Natural killer cell (primary cell): ENCODE data around the gene ADAM15. TPM values are rescaled to one million over a fixed set of nuclear protein-coding genes. Genes with fewer than 3 reads are reported as not detected.

Source experiments
- ATAC-seq, 3 donors: fragments of 150-1000 bp in 2 of 3; fragments of 200-7000 bp in 1 of 3; cut with Tn5 transposase; 1 replicate in 1 of 3; 2 replicates in 2 of 3; pipeline ENCODE4 v1.10.0; 2021; ENCODE audit warnings: mild to moderate bottlenecking in 2 of 3, moderate library complexity in 2 of 3
- DNase-seq, 2 donors: peaks; one replicate each; pipeline versions ENCODE4 v3.0.0 to v3.0.0-alpha.2; 2013 to 2021; ENCODE audit warnings: mixed read lengths in 1 of 2
- H3K27ac ChIP-seq: one replicate; pipeline ENCODE4 v1.5.1; 2013; ENCODE audit warnings: mild to moderate bottlenecking, low read length
- H3K27me3 ChIP-seq: one replicate; pipeline ENCODE4 v1.6.1; 2013; ENCODE audit warnings: low read length; ENCODE audit not compliant: control insufficient read depth, insufficient read depth
- H3K36me3 ChIP-seq: one replicate; pipeline ENCODE4 v1.6.1; 2013; ENCODE audit warnings: low read length; ENCODE audit not compliant: control insufficient read depth, insufficient read depth
- H3K4me1 ChIP-seq: one replicate; pipeline ENCODE4 v1.6.1; 2013; ENCODE audit warnings: low read length; ENCODE audit not compliant: control insufficient read depth, insufficient read depth
- H3K4me3 ChIP-seq: one replicate; pipeline ENCODE4 v1.5.1; 2013; ENCODE audit warnings: low read length
- H3K9me3 ChIP-seq: one replicate; pipeline ENCODE4 v1.6.1; 2013; ENCODE audit warnings: low read length; ENCODE audit not compliant: control insufficient read depth, insufficient read depth
- H3K27ac Mint-ChIP-seq, 2 donors: one replicate each; pipeline ENCODE4 v1.8.0; 2022; ENCODE audit warnings: mild to moderate bottlenecking in 2 of 2, mixed read lengths in 2 of 2, moderate library complexity in 1 of 2
- H3K27me3 Mint-ChIP-seq, 2 donors: one replicate each; pipeline ENCODE4 v1.8.0; 2022; ENCODE audit warnings: low read depth in 2 of 2, mixed read lengths in 2 of 2
- H3K36me3 Mint-ChIP-seq: one replicate; pipeline ENCODE4 v1.8.0; 2022; ENCODE audit warnings: mixed read lengths
- H3K4me1 Mint-ChIP-seq, 2 donors: one replicate each; pipeline ENCODE4 v1.8.0; 2022; ENCODE audit warnings: mixed read lengths in 2 of 2
- H3K4me3 Mint-ChIP-seq: one replicate; pipeline ENCODE4 v1.8.0; 2022; ENCODE audit warnings: mild to moderate bottlenecking, moderate library complexity, mixed read lengths
- H3K9me3 Mint-ChIP-seq, 2 donors: one replicate each; pipeline ENCODE4 v1.8.0; 2022; ENCODE audit warnings: mixed read lengths in 2 of 2
- CTCF ChIP-seq: fragments of 200-600 bp; IDR thresholded peaks from one replicate; pipeline ENCODE4 v1.8.0; 2022; ENCODE audit warnings: antibody characterized with exemption
- WGBS: methylation state at CpG from one replicate; pipeline ENCODE4 v1.1.7; 2013; ENCODE audit warnings: missing lambda C conversion rate; ENCODE audit not compliant: insufficient coverage; 5-methylcytosine and 5-hydroxymethylcytosine counted together
- intact Hi-C: fragments of 100-400 bp; cut with micrococcal nuclease; formaldehyde crosslinking; loops from one replicate; pipeline ENCODE4 v1.14.2; 2022
- total RNA-seq, 4 donors: library from RNA; stranded (reverse); fragments of 120-200 nt in 1 of 4; gene quantifications; one replicate each; pipeline versions ENCODE4 v1.2.3 to v1.2.4, GENCODE V29; 2013 to 2022

Gene ADAM15
- total RNA-seq, 3 donors from 2014 or later (not counting 1 experiment from before 2014, with no cell fraction given): 54.6 to 83.2 (median 64.7) TPM

GRCh38 chr1:155076371-155076770 lies 25.3 kb downstream of the ADAM15 start:
- Mint-ChIP-seq H3K27ac (no peak overlapping the region), H3K27me3 (peaks cover 12 to 17% of the 10 kb centered on the region in 2 donors), H3K4me1 (peaks cover 17 to 27% of the 10 kb centered on the region in 2 donors), H3K4me3 (no peak overlapping the region), H3K9me3 (no peaks in the 10 kb centered on the region), H3K36me3 (no peaks in the 10 kb centered on the region)
- Histone ChIP-seq H3K9me3 (no peaks in the 10 kb centered on the region), H3K36me3 (no peaks in the 10 kb centered on the region), H3K27me3 (peaks cover 23% of the 10 kb centered on the region), H3K4me3 (no peak overlapping the region), H3K4me1 (peaks cover 41% of the 10 kb centered on the region), H3K27ac (no peak overlapping the region)
- intact Hi-C loops: no loop called here
- no peak for TF ChIP-seq CTCF
- 83% methylated on average over 1 of the region's 1 CpG for WGBS
- DNase-seq (no peak), ATAC-seq (no peak)

GRCh38 chr1:155077346-155077745 lies 26.2 kb downstream of the ADAM15 start:
- no peaks in the 10 kb centered on the region for H3K36me3 ChIP-seq
- H3K27ac ChIP-seq: no peak overlapping the region
- TF ChIP-seq CTCF: no peak
- no peaks in the 10 kb centered on the region for H3K9me3 ChIP-seq
- H3K27ac Mint-ChIP-seq: no peak overlapping the region
- H3K36me3 Mint-ChIP-seq: no peaks in the 10 kb centered on the region
- H3K4me1 Mint-ChIP-seq: peaks cover 21 to 31% of the 10 kb centered on the region in 2 donors
- no peak overlapping the region for H3K4me3 ChIP-seq
- H3K9me3 Mint-ChIP-seq: no peaks in the 10 kb centered on the region
- H3K27me3 ChIP-seq: peaks cover 31% of the 10 kb centered on the region
- ATAC-seq: no peak
- WGBS: 92% methylated on average over 3 of the region's 3 CpGs
- H3K4me1 ChIP-seq: peaks cover 44% of the 10 kb centered on the region
- DNase-seq: no peak
- peaks cover 18 to 24% of the 10 kb centered on the region in 2 donors for H3K27me3 Mint-ChIP-seq
- peak overlapping the region; percentile 29 for H3K4me3 Mint-ChIP-seq
- intact Hi-C loops: no loop called here

- H3K36me3 Mint-ChIP-seq: no peaks in the 10 kb centered on the region
- H3K4me3 Mint-ChIP-seq: peak overlapping the region; percentile 29
- H3K9me3 Mint-ChIP-seq: no peaks in the 10 kb centered on the region
- no peaks in the 10 kb centered on the region for H3K36me3 ChIP-seq
- H3K27me3 Mint-ChIP-seq: peaks cover 18 to 28% of the 10 kb centered on the region in 2 donors
- H3K9me3 ChIP-seq: no peaks in the 10 kb centered on the region
- H3K27ac Mint-ChIP-seq: no peak overlapping the region
- H3K27ac ChIP-seq: no peak overlapping the region
- ATAC-seq (no peak), DNase-seq (no peak)
- intact Hi-C loops: no loop called here
- H3K27me3 ChIP-seq: peaks cover 36% of the 10 kb centered on the region
- no peak overlapping the region for H3K4me3 ChIP-seq
- H3K4me1 Mint-ChIP-seq: peaks cover 22 to 36% of the 10 kb centered on the region in 2 donors
- H3K4me1 ChIP-seq: peaks cover 49% of the 10 kb centered on the region
- TF ChIP-seq CTCF: no peak
- WGBS: 87% methylated on average over 4 of the region's 4 CpGs
Measured at GRCh38 chr1:155077758-155078445, 26.8 kb downstream of the ADAM15 start.
